Left renal pelvis (tissue), 4 donors: ENCODE data around the gene TK2. TPM values are rescaled to one million over a fixed set of nuclear protein-coding genes. Genes with fewer than 3 reads are reported as not detected.
"Not testable (repeated sequence)": the region's sequence is repeated elsewhere in the genome, so short reads cannot be mapped to it uniquely, and the experiment has no call there.

Experiments used
- DNase-seq, 4 donors: peaks; one replicate each; pipeline ENCODE4 v3.0.0-alpha.2; 2013; ENCODE audit warnings: low read depth in 4 of 4, low spot score in 3 of 4
- polyA plus RNA-seq, 4 donors: library from polyadenylated mRNA; unstranded; fragments of 120-200 nt; gene quantifications; one replicate each; pipeline ENCODE4 v1.2.1, GENCODE V29; 2013; ENCODE audit not compliant: insufficient read length in 4 of 4

Gene TK2
- polyA plus RNA-seq, 4 donors = 31.7 to 44.6 (median 35.2) TPM

GRCh38 chr16:66509576-66509975 lies 40.3 kb downstream of the TK2 start:
- DNase-seq = no peak

GRCh38 chr16:66508914-66509496 lies 40.9 kb downstream of the TK2 start:
- DNase-seq = no peak

GRCh38 chr16:66508248-66508913 lies 41.5 kb downstream of the TK2 start:
- no peak for DNase-seq

GRCh38 chr16:66507731-66508239 lies 42.1 kb downstream of the TK2 start:
- DNase-seq = no peak

GRCh38 chr16:66503612-66504011 lies 46.3 kb downstream of the TK2 start:
- DNase-seq = no peak

- DNase-seq = no peak
Measured at GRCh38 chr16:66503030-66503429, 46.9 kb downstream of the TK2 start.

GRCh38 chr16:66502020-66502913 lies 47.7 kb downstream of the TK2 start:
- no peak for DNase-seq

GRCh38 chr16:66501563-66501962 lies 48.4 kb downstream of the TK2 start:
- not testable (repeated sequence) for DNase-seq

GRCh38 chr16:66497921-66498320 lies 52.0 kb downstream of the TK2 start:
- not testable (repeated sequence) for DNase-seq

GRCh38 chr16:66496226-66496625 lies 53.7 kb downstream of the TK2 start:
- DNase-seq = not testable (repeated sequence)

- no peak for DNase-seq
Measured at GRCh38 chr16:66495440-66495839, 54.5 kb downstream of the TK2 start.

GRCh38 chr16:66494916-66495315 lies 55.0 kb downstream of the TK2 start:
- DNase-seq = no peak

- no peak for DNase-seq
Measured at GRCh38 chr16:66493490-66494401, 56.2 kb downstream of the TK2 start.

GRCh38 chr16:66491716-66492064 lies 58.2 kb downstream of the TK2 start:
- no peak for DNase-seq

- DNase-seq = no peak
Measured at GRCh38 chr16:66490774-66491715, 58.9 kb downstream of the TK2 start.

GRCh38 chr16:66489818-66490217 lies 60.1 kb downstream of the TK2 start:
- no peak for DNase-seq

GRCh38 chr16:66489385-66489784 lies 60.5 kb downstream of the TK2 start:
- no peak for DNase-seq

GRCh38 chr16:66488505-66488904 lies 61.4 kb downstream of the TK2 start:
- no peak for DNase-seq

GRCh38 chr16:66487580-66488275 lies 62.2 kb downstream of the TK2 start:
- no peak for DNase-seq
